Omental fat pad (tissue), 4 donors: ENCODE results near the gene NCR1. TPM values are rescaled to one million over a fixed set of nuclear protein-coding genes. Genes with fewer than 3 reads are reported as not detected.
"Not testable (repeated sequence)": the region's sequence is repeated elsewhere in the genome, so short reads cannot be mapped to it uniquely, and the experiment has no call there.

ENCODE experiments used
- ATAC-seq: fragments of 150-250 bp; one replicate; pipeline ENCODE4 v1.9.1; 2016; ENCODE audit warnings: mild to moderate bottlenecking, moderate library complexity; ENCODE audit not compliant: low FRiP score
- DNase-seq: peaks from one replicate; pipeline ENCODE4 v3.0.0-alpha.2; 2019; ENCODE audit warnings: low spot score
- total RNA-seq, 4 donors: library from RNA; depleted of rRNA; stranded (reverse); fragments of >200 nt; gene quantifications; one replicate each; pipeline ENCODE4 v1.1.0, GENCODE V29; 2016
- TF ChIP-seq, protein P1 (sequence below), 3 donors: fragments of 450-650 bp; IDR thresholded peaks; one replicate each; pipeline ENCODE4 v1.5.1; 2016 to 2017; ENCODE audit warnings: antibody characterized with exemption in 3 of 3, mild to moderate bottlenecking in 3 of 3, moderate library complexity in 2 of 3

NCR1 gene
- 1 to 10 TPM in 1 of 4 donors, under 1 TPM in 1, not detected in 2; 0.72 to 2.3 TPM for total RNA-seq

DNA sequence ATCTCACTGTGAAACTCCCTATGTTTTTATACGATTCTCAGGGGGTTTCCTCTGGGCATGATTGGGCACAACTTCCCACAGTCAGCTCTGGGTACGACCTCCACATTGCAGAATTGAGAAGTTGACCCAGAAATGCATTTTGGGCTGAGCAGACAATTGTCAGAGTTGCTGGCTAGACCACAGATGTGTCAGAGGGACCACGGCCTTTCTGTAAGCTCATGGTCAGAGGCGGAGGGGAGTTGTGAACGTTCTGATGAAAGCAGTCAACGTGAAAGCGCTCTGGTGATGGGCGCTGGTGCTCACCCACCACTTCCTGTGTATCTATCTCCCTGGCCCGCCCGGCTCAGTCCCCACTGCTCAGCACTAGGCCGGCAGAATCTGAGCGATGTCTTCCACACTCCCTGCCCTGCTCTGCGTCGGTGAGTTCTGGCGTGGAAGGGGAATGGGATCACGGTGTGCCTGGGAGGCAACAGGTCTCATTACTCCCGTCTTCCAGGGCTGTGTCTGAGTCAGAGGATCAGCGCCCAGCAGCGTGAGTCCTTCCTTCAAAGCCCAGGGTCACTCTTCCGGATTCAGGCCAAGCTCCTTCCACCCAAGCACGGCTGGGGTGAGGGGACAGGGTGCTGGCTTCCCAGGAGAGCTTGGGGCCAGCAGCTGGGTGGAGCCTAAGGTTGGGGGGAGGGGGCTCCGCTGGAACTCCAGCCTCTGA, at the start of gene NCR1:
Gene NCR1, plus strand, starts transcription at position 346 of the 709 bp plus-strand sequence. Its CDS starts 40 bp downstream, at position 386.
- DNase-seq (no peak), ATAC-seq (no peak)
- TF ChIP-seq, protein P1, sequence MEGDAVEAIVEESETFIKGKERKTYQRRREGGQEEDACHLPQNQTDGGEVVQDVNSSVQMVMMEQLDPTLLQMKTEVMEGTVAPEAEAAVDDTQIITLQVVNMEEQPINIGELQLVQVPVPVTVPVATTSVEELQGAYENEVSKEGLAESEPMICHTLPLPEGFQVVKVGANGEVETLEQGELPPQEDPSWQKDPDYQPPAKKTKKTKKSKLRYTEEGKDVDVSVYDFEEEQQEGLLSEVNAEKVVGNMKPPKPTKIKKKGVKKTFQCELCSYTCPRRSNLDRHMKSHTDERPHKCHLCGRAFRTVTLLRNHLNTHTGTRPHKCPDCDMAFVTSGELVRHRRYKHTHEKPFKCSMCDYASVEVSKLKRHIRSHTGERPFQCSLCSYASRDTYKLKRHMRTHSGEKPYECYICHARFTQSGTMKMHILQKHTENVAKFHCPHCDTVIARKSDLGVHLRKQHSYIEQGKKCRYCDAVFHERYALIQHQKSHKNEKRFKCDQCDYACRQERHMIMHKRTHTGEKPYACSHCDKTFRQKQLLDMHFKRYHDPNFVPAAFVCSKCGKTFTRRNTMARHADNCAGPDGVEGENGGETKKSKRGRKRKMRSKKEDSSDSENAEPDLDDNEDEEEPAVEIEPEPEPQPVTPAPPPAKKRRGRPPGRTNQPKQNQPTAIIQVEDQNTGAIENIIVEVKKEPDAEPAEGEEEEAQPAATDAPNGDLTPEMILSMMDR (IDR thresholded peaks at IDR 0.05): no peak

DNA sequence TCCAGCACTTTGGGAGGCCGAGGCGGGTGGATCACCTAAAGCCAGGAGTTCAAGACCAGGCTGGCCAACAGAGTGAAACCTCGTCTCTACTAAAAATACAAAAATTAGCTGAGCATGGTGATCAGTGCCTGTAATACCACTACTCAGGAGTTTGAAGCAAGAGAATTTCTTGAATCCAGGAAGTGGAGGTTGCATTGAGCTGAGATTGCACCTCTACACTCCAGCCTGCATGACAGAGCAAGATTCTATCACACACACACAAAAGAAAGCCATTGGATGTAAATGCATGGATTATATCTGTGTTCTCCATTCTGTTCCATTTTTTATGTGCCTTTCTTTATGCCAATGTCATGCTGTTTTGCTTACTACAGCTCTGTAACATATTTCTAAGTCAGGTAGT, 47.5 kb upstream of the NCR1 start:
- not testable (repeated sequence) for ATAC-seq, DNase-seq

GRCh38 chr19:54859421-54859820, 46.5 kb upstream of the NCR1 start:
- DNase-seq, ATAC-seq: not testable (repeated sequence)

DNA sequence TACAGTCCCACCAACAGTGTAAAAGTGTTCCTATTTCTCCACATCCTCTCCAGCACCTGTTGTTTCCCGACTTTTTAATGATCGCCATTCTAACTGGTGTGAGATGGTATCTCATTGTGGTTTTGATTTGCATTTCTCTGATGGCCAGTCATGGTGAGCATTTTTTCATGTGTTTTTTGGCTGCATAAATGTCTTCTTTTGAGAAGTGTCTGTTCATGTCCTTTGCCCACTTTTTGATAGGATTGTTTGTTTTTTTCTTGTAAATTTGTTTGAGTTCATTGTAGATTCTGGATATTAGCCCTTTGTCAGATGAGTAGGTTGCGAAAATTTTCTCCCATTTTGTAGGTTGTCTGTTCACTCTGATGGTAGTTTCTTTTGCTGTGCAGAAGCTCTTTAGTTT, 42.5 kb upstream of the NCR1 start:
- not testable (repeated sequence) for DNase-seq, ATAC-seq

- TF ChIP-seq, protein P1 (IDR thresholded peaks at IDR 0.05): no peak
- no peak for DNase-seq
- ATAC-seq: no peak
These were observed 34.3 kb upstream of the NCR1 start for GRCh38 chr19:54871696-54872095.

GRCh38 chr19:54873990-54874389, 32.0 kb upstream of the NCR1 start, which contains the start of gene FCAR:
Gene FCAR, plus strand, starts transcription at chr19:54874235. Its CDS starts 55 bp downstream, at chr19:54874290.
- TF ChIP-seq, protein P1 (IDR thresholded peaks at IDR 0.05): no peak
- DNase-seq (no peak), ATAC-seq (no peak)

DNA sequence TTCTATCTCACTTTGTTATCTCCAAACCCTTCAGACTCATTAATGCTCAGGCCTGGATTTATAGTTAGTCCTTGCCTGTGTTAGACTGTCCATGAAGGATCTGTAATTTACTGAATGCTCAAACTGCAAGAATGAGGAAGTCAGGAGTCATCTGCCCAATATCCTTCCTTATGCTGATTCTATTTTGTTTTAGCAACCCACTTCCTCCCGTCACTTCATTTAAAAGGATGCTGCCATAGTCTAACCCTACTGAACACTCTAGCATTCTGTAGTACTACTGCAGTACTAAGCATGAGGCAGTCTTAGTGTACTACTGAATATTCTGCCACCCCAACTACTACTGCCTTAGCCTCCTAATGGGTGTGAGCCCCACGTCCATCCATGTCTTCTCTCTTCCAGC, 30.4 kb upstream of the NCR1 start:
- ATAC-seq (no peak), DNase-seq (no peak)
- TF ChIP-seq, protein P1 (IDR thresholded peaks at IDR 0.05): no peak

DNA sequence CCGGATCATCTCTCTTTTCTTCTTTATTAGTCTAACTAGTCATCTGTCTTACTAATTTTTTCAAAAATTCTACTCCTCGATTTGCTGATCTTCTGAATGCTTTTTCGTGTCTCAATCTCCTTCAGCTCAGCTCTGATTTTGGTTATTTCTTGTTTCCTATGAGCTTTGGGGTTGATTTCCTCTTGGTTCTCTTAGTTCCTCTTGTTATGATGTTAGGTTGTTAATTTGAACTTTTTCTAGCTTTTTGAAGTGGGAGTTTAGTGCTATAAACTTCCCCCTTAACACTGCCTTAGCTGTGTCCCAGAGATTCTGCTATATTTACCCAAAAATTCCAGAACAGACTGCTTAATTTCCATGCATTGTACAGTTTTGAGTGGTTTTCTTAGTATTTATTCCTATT, 28.5 kb upstream of the NCR1 start:
- no peak for DNase-seq
- TF ChIP-seq, protein P1 (IDR thresholded peaks at IDR 0.05): no peak
- ATAC-seq: no peak
